Measurements from ENCODE around the gene TLK1.

DNA sequence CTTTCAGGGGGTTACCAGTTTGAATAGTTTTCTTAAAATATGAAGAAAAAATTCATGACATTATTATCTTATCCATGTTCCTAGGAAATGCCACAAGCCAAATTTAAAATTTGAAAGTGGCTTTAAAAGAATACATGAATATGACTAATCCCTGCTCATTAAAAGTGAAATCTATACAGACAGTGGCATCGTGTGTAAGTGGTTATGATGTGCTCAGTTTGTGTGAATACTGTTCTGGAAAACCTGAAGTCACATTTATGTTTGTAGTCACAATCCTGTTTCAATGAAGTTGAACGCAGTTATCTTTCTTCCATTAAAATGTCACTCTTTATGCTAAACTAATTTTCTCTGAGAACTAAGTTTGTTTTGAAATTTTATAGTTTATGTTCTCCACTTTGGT, 155.9 kb downstream of the TLK1 start:
- TF ChIP-seq, protein P1, sequence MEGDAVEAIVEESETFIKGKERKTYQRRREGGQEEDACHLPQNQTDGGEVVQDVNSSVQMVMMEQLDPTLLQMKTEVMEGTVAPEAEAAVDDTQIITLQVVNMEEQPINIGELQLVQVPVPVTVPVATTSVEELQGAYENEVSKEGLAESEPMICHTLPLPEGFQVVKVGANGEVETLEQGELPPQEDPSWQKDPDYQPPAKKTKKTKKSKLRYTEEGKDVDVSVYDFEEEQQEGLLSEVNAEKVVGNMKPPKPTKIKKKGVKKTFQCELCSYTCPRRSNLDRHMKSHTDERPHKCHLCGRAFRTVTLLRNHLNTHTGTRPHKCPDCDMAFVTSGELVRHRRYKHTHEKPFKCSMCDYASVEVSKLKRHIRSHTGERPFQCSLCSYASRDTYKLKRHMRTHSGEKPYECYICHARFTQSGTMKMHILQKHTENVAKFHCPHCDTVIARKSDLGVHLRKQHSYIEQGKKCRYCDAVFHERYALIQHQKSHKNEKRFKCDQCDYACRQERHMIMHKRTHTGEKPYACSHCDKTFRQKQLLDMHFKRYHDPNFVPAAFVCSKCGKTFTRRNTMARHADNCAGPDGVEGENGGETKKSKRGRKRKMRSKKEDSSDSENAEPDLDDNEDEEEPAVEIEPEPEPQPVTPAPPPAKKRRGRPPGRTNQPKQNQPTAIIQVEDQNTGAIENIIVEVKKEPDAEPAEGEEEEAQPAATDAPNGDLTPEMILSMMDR (IDR thresholded peaks at IDR 0.05; ENCODE audit: insufficient read depth, low read depth, low read length) = no peak
- no peak for TF ChIP-seq EZH2 (IDR thresholded peaks at IDR 0.05; ENCODE audit: insufficient read depth, low read length)

Data from astrocyte (in vitro differentiated cells and primary cell).